ENCODE data around the gene PLEKHM2.
"Not testable (repeated sequence)": the region's sequence is repeated elsewhere in the genome, so short reads cannot be mapped to it uniquely, and the experiment has no call there.

The PLEKHM2 gene

GRCh38 chr1:15676010-15676409, 8.1 kb upstream of the PLEKHM2 start:
- no peak for DNase-seq (ENCODE audit: low read depth)

GRCh38 chr1:15676688-15677661, 7.1 kb upstream of the PLEKHM2 start:
- DNase-seq (ENCODE audit: low read depth): no peak

- DNase-seq (ENCODE audit: low read depth): no peak
Observed at GRCh38 chr1:15678578-15678977, 5.5 kb upstream of the PLEKHM2 start.

GRCh38 chr1:15680131-15680530, 4.0 kb upstream of the PLEKHM2 start:
- DNase-seq (ENCODE audit: low read depth): no peak

GRCh38 chr1:15680561-15681348, 3.4 kb upstream of the PLEKHM2 start:
- DNase-seq (ENCODE audit: low read depth): no peak

- no peak for DNase-seq (ENCODE audit: low read depth)
Observed at GRCh38 chr1:15681349-15682292, 2.5 kb upstream of the PLEKHM2 start.

GRCh38 chr1:15682936-15683341, 1.2 kb upstream of the PLEKHM2 start:
- no peak for DNase-seq (ENCODE audit: low read depth)

- no peak for DNase-seq (ENCODE audit: low read depth)
Observed at GRCh38 chr1:15683345-15684039, 628 bp upstream of the PLEKHM2 start.

- no peak for DNase-seq (ENCODE audit: low read depth)
Observed at GRCh38 chr1:15684468-15685291, 560 bp downstream of the PLEKHM2 start.

GRCh38 chr1:15685820-15686219, 1.7 kb downstream of the PLEKHM2 start:
- no peak for DNase-seq (ENCODE audit: low read depth)

- no peak for DNase-seq (ENCODE audit: low read depth)
Observed at GRCh38 chr1:15687446-15687845, 3.3 kb downstream of the PLEKHM2 start.

- no peak for DNase-seq (ENCODE audit: low read depth)
Observed at GRCh38 chr1:15690317-15690716, 6.2 kb downstream of the PLEKHM2 start.

GRCh38 chr1:15691434-15692032, 7.4 kb downstream of the PLEKHM2 start:
- DNase-seq (ENCODE audit: low read depth): no peak

- no peak for DNase-seq (ENCODE audit: low read depth)
Observed at GRCh38 chr1:15692121-15692682, 8.1 kb downstream of the PLEKHM2 start.

GRCh38 chr1:15693371-15693770, 9.3 kb downstream of the PLEKHM2 start:
- DNase-seq (ENCODE audit: low read depth): no peak

- no peak for DNase-seq (ENCODE audit: low read depth)
Observed at GRCh38 chr1:15696956-15697521, 12.9 kb downstream of the PLEKHM2 start.

GRCh38 chr1:15698201-15698600, 14.1 kb downstream of the PLEKHM2 start:
- no peak for DNase-seq (ENCODE audit: low read depth)

- not testable (repeated sequence) for DNase-seq (ENCODE audit: low read depth)
Observed at GRCh38 chr1:15699321-15699720, 15.2 kb downstream of the PLEKHM2 start.

GRCh38 chr1:15700508-15700907, 16.4 kb downstream of the PLEKHM2 start:
- DNase-seq (ENCODE audit: low read depth): no peak
